HK-2 (cell line): ENCODE measurements around the gene COX5A.
A peak's percentile ranks its signal among the peaks of the same experiment; 100 is the strongest.

Source experiments
- DNase-seq: peaks from one replicate; pipeline ENCODE4 v3.0.0-alpha.2; 2018; ENCODE audit not compliant: unreplicated experiment

The COX5A gene

GRCh38 chr15:74873036-74873755 is 64.7 kb downstream of the COX5A start, which contains the start of gene SCAMP2:
Gene SCAMP2, minus strand, starts transcription at chr15:74873365. Its CDS starts 110 bp downstream, at chr15:74873255.
- peak; percentile 85 for DNase-seq

- DNase-seq, result no peak
Measured at GRCh38 chr15:74872702-74873035, 65.2 kb downstream of the COX5A start.

GRCh38 chr15:74870436-74871215 is 67.2 kb downstream of the COX5A start:
- no peak for DNase-seq
